Mucosa of gallbladder (tissue), 1 donor: ENCODE measurements around the gene TPM4. TPM values are rescaled to one million over a fixed set of nuclear protein-coding genes. Genes with fewer than 3 reads are reported as not detected.

Experiments used
- DNase-seq: peaks from one replicate; pipeline ENCODE4 v3.0.0-alpha.2; 2020; ENCODE audit warnings: low spot score
- total RNA-seq: library from RNA; stranded (reverse); gene quantifications from one replicate; pipeline ENCODE4 v1.2.1, GENCODE V29; 2021
- donor health status: DM: no; HTN: no; CAD: no.

Gene TPM4
- total RNA-seq, 1 donor from 2014 or later: 349 TPM

DNA sequence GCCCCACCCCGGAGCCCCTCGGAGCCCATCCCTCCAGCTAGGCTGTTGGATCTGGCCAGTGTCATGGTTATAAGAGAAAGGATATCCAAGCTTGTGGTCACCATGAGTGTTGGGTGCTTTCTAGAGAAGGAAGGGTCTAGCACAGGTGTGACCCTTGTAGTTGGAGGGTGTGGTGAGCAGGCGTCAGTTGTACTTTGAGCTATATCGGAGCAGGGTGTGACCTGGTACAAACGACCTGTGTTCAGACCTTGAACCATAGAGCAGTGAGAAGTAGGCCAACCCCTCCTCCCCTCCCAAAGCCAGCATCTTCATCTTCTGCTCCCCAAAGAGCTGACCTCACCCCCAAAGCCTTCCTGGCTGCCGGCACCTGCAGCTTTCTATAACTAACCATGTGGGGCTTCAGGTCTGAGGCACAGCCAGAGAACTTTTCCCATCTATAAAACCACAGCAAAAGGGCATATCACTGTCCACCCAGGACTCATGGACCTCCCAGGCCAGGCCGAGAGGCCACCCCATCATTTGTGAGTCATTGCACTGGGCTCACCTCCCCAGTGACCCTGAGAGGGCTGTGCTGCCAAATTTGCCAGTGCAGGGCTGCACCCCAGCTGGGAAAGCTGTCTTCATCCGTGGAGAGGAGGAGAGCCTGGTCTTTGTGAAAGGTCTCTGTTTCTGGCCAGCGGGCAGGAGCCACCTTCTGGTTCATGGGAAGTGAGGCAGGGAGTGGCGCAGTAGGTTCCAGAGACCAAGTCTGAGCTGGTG lies 49.6 kb downstream of the TPM4 start:
- no peak for DNase-seq

- no peak for DNase-seq
Measured at GRCh38 chr19:16127080-16127479, 50.8 kb downstream of the TPM4 start.

GRCh38 chr19:16127776-16128371 lies 51.6 kb downstream of the TPM4 start:
- no peak for DNase-seq

GRCh38 chr19:16131648-16132047 lies 55.4 kb downstream of the TPM4 start:
- no peak for DNase-seq

- DNase-seq: no peak
Measured at GRCh38 chr19:16133818-16134217, 57.5 kb downstream of the TPM4 start.

DNA sequence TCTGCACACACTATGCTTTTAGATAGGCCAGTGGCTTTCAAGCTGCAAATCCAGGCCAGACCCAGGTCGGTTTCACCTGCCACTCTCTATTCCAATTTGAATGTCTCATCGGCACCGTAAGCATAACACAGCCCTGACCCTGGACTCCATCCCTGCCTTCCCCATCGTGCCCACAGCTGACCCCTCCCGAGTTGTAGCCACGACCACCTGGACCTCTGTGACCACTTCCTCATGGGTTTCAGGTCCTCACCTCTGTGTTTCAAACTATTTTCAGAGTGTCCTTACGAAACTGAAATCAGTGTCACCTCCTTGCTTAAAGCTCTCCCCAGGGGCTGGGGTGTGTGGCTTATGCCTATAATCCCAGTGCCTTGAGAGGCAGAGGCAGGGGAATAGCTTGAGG lies 58.2 kb downstream of the TPM4 start:
- no peak for DNase-seq

GRCh38 chr19:16135430-16136127 lies 59.3 kb downstream of the TPM4 start:
- DNase-seq: no peak

DNA sequence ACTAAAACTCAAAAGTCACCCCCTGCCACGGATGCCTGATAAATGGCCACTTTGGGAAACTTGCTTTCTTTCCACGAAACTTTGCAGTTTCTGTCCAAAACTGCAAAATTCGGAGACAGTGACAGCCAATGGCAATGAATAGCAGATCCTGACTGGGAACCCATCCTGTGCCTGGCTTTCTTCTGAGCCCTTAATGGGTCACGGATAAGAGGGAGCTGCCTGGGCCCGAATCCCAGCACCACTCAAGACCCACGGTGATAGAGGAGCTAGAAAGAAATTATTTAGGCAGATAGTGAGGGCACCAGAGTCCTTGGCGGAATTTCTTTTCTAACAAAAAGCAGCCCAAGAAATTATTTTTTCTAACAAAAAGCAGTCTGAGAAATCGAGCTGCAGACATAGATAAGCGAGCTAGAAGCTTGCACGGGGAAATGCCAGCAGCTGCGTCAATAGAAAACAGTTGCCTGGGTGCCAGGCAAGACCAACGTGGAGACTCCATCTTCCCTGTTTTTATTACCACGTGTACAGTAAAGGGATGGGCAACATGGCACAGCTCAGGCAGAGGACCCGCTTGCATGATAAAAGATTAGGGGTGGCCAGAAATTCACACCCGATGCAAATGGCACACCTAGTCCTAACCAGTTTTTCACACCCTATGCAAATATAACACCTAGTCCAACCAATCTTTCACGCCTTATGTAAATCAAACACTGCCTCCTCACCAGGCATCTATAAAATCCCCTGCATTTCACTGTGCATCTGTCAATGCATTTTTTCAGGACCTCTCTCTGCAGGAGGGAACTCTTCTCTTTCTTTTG lies 60.1 kb downstream of the TPM4 start:
- no peak for DNase-seq

- DNase-seq: no peak
Measured at GRCh38 chr19:16139752-16140151, 63.5 kb downstream of the TPM4 start.

DNA sequence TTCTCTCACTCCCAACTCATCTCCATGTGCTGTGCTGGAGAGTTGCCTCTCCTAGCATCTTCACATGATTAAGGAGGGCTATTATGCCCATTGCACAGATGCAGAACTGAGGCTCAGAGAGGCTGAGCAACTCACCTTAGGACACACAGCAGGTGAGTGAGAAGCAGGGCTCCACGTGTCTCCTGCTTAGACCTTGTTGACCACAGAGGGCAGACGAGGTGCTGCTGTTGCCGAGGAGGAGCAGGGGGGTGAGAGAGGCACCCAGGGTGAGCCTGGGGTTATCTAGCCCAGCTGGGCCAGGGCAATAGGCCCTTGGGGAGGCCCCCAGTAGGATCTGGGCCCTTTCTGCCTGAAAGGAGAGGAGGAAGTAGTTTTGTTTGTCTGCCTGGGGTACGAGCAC lies 64.7 kb downstream of the TPM4 start:
- DNase-seq: no peak

DNA sequence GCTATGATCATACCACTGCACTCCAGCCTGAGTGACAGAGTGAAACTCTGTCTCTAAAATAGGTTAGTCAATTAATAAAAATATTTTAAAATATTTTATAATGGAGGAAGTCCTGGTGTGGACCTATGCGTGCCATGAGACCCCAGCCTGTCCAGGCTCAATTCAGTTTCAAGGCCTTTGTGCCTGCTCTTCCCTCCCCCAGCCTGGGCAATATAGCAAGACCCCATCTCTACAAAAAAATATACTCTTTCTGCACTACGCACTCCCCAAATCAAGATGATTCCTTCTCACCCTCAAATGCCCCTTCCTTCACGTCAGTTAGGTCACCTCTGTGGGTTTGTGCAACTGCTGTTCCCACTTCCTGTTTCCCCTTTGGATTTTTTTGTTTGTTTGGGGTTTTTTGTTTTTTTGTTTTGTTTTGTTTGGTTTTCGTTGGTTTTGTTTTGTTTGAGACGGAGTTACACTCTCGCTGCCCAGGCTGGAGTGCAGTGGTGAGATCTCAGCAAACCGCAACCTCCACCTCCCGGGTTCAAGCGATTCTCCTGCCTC lies 65.8 kb downstream of the TPM4 start:
- no peak for DNase-seq

GRCh38 chr19:16143399-16144215 lies 67.3 kb downstream of the TPM4 start, which contains the start of gene HSH2D:
HSH2D (plus strand) TSS chr19:16143685; CDS start chr19:16148751, 5,066 bp downstream.
- peak; percentile 87 for DNase-seq

GRCh38 chr19:16144216-16144581 lies 67.9 kb downstream of the TPM4 start:
- no peak for DNase-seq

GRCh38 chr19:16146112-16146511 lies 69.8 kb downstream of the TPM4 start:
- DNase-seq: no peak

GRCh38 chr19:16148443-16149229 lies 72.3 kb downstream of the TPM4 start:
- DNase-seq: no peak

Other genes starting within 250 kb of the TPM4 start
- 66.6 TPM for gene CYP4F2, start 178.4 kb upstream of the TPM4 start, total RNA-seq
- gene CYP4F11, start 142.0 kb upstream of the TPM4 start, total RNA-seq: 87.2 TPM
- not detected for gene OR10H4, start 127.5 kb upstream of the TPM4 start, total RNA-seq
- 78.4 TPM for gene RAB8A, start 35.4 kb downstream of the TPM4 start, total RNA-seq
- 14.0 TPM for gene HSH2D, start 67.2 kb downstream of the TPM4 start, total RNA-seq
- not detected for gene CIB3, start 97.0 kb downstream of the TPM4 start, total RNA-seq
- 71.6 TPM for gene FAM32A, start 108.9 kb downstream of the TPM4 start, total RNA-seq
- 84.0 TPM for gene AP1M1, start 121.4 kb downstream of the TPM4 start, total RNA-seq
- gene KLF2, start 248.3 kb downstream of the TPM4 start, total RNA-seq: 91.4 TPM